ENCODE data around the gene EYS.
"Not testable (repeated sequence)": the region's sequence is repeated elsewhere in the genome, so short reads cannot be mapped to it uniquely, and the experiment has no call there.

The EYS gene

GRCh38 chr6:64254558-64254957 is 1452.5 kb downstream of the EYS start:
- no peak overlapping the region for H3K27ac Mint-ChIP-seq (ENCODE audit: low read depth)
- H3K4me3 Mint-ChIP-seq = no peak overlapping the region
- no peaks in the 10 kb centered on the region for H3K36me3 Mint-ChIP-seq (ENCODE audit: insufficient read depth)
- ATAC-seq (replicated peaks; ENCODE audit: extremely low read depth, poor library complexity, severe bottlenecking) = no peak
- H3K4me1 Mint-ChIP-seq = no peaks in the 10 kb centered on the region
- peaks cover 26% of the 10 kb centered on the region for H3K9me3 Mint-ChIP-seq
- no peaks in the 10 kb centered on the region for H3K27me3 Mint-ChIP-seq
- DNase-seq (ENCODE audit: low spot score in 2 of 2) = no peak

DNA sequence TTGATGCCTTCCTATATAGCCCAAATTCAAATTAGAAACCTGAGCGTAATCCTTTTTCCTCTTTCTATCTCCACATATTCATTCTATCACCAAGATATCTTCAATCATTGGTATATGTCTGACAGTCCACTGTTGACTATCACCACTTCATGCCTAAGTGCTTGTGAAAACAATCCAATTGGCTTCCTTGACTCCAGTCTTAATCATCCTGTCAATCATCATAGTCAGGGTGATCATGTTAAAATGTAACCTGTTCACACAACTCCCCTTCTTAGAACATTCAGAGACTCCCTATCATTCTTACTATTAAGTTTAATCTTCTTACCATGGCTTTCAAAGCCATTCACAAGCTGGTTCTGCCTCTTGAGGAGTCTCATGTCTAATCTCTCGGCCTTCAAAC is 1454.8 kb downstream of the EYS start:
- H3K4me3 Mint-ChIP-seq = no peak overlapping the region

DNA sequence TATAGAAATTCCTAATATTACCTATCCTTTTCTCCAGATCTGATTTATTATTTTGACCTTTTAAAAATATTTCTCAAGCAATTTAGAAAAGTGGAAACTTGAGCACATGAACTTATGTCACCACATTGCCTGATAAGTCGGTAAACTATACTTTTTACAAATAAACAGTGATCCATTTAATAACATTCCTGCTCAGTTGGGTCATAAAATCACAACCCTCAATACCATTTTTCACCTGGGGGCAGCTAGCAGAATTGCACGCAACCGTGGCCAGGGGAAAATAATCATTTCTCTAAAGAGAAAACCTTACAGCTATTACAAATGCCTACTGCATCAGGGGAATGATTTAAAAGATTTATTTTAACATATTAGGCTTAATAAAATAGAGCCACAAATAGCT is 1456.9 kb downstream of the EYS start:
- peaks cover 29% of the 10 kb centered on the region for H3K9me3 Mint-ChIP-seq
- no peak for DNase-seq (ENCODE audit: low spot score in 2 of 2)
- no peak overlapping the region for H3K4me3 Mint-ChIP-seq
- H3K27ac Mint-ChIP-seq (ENCODE audit: low read depth) = no peak overlapping the region
- H3K27me3 Mint-ChIP-seq = no peaks in the 10 kb centered on the region
- no peaks in the 10 kb centered on the region for H3K36me3 Mint-ChIP-seq (ENCODE audit: insufficient read depth)
- no peak for ATAC-seq (replicated peaks; ENCODE audit: extremely low read depth, poor library complexity, severe bottlenecking)
- no peaks in the 10 kb centered on the region for H3K4me1 Mint-ChIP-seq

More for the DNA sequence above, 1454.8 kb downstream of the EYS start:
- no peaks in the 10 kb centered on the region for H3K4me1 Mint-ChIP-seq
- no peaks in the 10 kb centered on the region for H3K36me3 Mint-ChIP-seq (ENCODE audit: insufficient read depth)
- DNase-seq (ENCODE audit: low spot score in 2 of 2) (no peak), ATAC-seq (replicated peaks; ENCODE audit: extremely low read depth, poor library complexity, severe bottlenecking) (no peak)
- H3K9me3 Mint-ChIP-seq = peaks cover 37% of the 10 kb centered on the region
- H3K27me3 Mint-ChIP-seq = no peaks in the 10 kb centered on the region
- H3K27ac Mint-ChIP-seq (ENCODE audit: low read depth) = no peak overlapping the region

GRCh38 chr6:64249115-64249514 is 1457.9 kb downstream of the EYS start:
- Mint-ChIP-seq H3K36me3 (ENCODE audit: insufficient read depth) (no peaks in the 10 kb centered on the region), H3K4me1 (no peaks in the 10 kb centered on the region), H3K4me3 (no peak overlapping the region), H3K27me3 (no peaks in the 10 kb centered on the region), H3K9me3 (peaks cover 33% of the 10 kb centered on the region), H3K27ac (ENCODE audit: low read depth) (no peak overlapping the region)
- DNase-seq (ENCODE audit: low spot score in 2 of 2) (no peak), ATAC-seq (replicated peaks; ENCODE audit: extremely low read depth, poor library complexity, severe bottlenecking) (no peak)

- ATAC-seq (replicated peaks; ENCODE audit: extremely low read depth, poor library complexity, severe bottlenecking) = no peak
- H3K27me3 Mint-ChIP-seq = no peaks in the 10 kb centered on the region
- DNase-seq (ENCODE audit: low spot score in 2 of 2) = no peak
- peaks cover 38% of the 10 kb centered on the region for H3K9me3 Mint-ChIP-seq
- H3K4me1 Mint-ChIP-seq = no peaks in the 10 kb centered on the region
- no peak overlapping the region for H3K4me3 Mint-ChIP-seq
- H3K36me3 Mint-ChIP-seq (ENCODE audit: insufficient read depth) = no peaks in the 10 kb centered on the region
- H3K27ac Mint-ChIP-seq (ENCODE audit: low read depth) = no peak overlapping the region
These were observed 1463.4 kb downstream of the EYS start for GRCh38 chr6:64243618-64244017.

- H3K4me1 Mint-ChIP-seq; ATAC-seq (replicated peaks; ENCODE audit: extremely low read depth, poor library complexity, severe bottlenecking); H3K36me3 Mint-ChIP-seq (ENCODE audit: insufficient read depth); H3K27ac Mint-ChIP-seq (ENCODE audit: low read depth); DNase-seq (ENCODE audit: low spot score in 2 of 2); H3K4me3 Mint-ChIP-seq; H3K27me3 Mint-ChIP-seq: not testable (repeated sequence)
- peaks cover 26% of the 10 kb centered on the region for H3K9me3 Mint-ChIP-seq
These were observed 1468.1 kb downstream of the EYS start for GRCh38 chr6:64238908-64239307.

GRCh38 chr6:64238071-64238470 is 1469.0 kb downstream of the EYS start:
- Mint-ChIP-seq H3K4me3 (no peak overlapping the region), H3K36me3 (ENCODE audit: insufficient read depth) (no peaks in the 10 kb centered on the region), H3K27me3 (no peaks in the 10 kb centered on the region), H3K27ac (ENCODE audit: low read depth) (no peak overlapping the region), H3K9me3 (peaks cover 25% of the 10 kb centered on the region), H3K4me1 (no peaks in the 10 kb centered on the region)
- no peak for DNase-seq (ENCODE audit: low spot score in 2 of 2)
- no peak for ATAC-seq (replicated peaks; ENCODE audit: extremely low read depth, poor library complexity, severe bottlenecking)

DNA sequence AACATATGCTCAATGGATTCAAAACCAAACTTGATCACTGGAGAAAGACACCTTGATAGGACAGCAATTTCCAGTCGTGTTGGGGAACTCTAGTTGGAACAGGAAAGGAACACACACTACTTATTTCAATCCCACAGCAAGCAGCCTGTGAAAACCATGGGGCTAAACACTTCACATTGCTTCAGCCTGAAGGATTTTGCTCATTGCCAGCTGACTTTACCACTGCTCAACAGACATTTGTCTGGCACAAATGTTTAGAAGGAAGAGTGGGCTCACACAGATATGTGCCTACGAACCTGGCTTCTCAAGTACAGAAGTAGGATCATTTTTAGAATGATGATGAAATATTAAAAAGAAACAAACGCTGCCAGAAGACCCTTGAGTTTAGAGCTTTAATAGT is 1473.3 kb downstream of the EYS start:
- Mint-ChIP-seq H3K36me3 (ENCODE audit: insufficient read depth) (no peaks in the 10 kb centered on the region), H3K9me3 (peaks cover 2% of the 10 kb centered on the region), H3K27ac (ENCODE audit: low read depth) (no peak overlapping the region), H3K27me3 (no peaks in the 10 kb centered on the region), H3K4me1 (no peaks in the 10 kb centered on the region), H3K4me3 (no peak overlapping the region)
- ATAC-seq (replicated peaks; ENCODE audit: extremely low read depth, poor library complexity, severe bottlenecking) = no peak
- no peak for DNase-seq (ENCODE audit: low spot score in 2 of 2)

GRCh38 chr6:64231928-64232327 is 1475.1 kb downstream of the EYS start:
- Mint-ChIP-seq H3K27me3 (no peaks in the 10 kb centered on the region), H3K27ac (ENCODE audit: low read depth) (no peak overlapping the region), H3K4me3 (no peak overlapping the region), H3K36me3 (ENCODE audit: insufficient read depth) (no peaks in the 10 kb centered on the region), H3K4me1 (no peaks in the 10 kb centered on the region), H3K9me3 (no peaks in the 10 kb centered on the region)
- ATAC-seq (replicated peaks; ENCODE audit: extremely low read depth, poor library complexity, severe bottlenecking) (no peak), DNase-seq (ENCODE audit: low spot score in 2 of 2) (no peak)

DNA sequence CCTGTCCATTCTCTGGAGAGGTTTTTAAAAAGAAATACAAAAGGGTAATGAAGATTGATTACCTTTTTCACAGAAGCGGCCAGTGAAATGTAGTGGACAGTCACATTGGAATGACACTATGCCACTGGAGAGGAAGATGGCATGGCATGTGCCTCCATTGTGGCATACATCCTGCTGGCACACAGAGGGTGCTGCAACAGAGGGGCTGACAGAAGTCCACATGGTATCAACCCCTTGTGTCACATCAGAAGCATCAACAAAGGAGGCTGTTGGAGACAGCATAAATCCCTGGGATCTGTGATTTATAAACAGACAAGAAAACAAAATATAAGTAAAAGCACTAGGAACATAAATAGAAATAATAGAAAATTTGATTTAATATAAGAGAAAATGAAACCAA is 1476.5 kb downstream of the EYS start:
- H3K27ac Mint-ChIP-seq (ENCODE audit: low read depth) = no peak overlapping the region
- no peak for DNase-seq (ENCODE audit: low spot score in 2 of 2)
- no peaks in the 10 kb centered on the region for H3K36me3 Mint-ChIP-seq (ENCODE audit: insufficient read depth)
- no peak overlapping the region for H3K4me3 Mint-ChIP-seq
- H3K9me3 Mint-ChIP-seq = no peaks in the 10 kb centered on the region
- H3K4me1 Mint-ChIP-seq = no peaks in the 10 kb centered on the region
- no peak for ATAC-seq (replicated peaks; ENCODE audit: extremely low read depth, poor library complexity, severe bottlenecking)
- no peaks in the 10 kb centered on the region for H3K27me3 Mint-ChIP-seq

DNA sequence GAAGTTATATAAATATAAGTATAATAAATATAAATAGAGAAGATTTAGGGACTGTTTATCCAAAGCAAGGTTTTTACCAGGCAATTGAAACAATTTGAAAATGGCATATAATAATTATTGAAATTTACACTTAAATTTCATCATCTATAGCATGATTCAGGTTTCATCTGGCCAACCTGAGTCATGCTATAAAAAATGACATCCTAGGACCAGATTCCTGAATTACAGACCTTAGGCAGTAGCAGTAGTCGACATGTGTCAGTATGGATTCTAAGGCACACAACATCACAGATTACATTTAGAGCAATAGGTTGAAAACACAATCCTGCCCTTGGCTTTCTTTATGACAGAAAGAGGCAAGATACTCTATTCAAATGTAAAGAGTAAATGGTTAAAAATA is 1479.2 kb downstream of the EYS start:
- H3K36me3 Mint-ChIP-seq (ENCODE audit: insufficient read depth) = no peaks in the 10 kb centered on the region
- no peak for DNase-seq (ENCODE audit: low spot score in 2 of 2)
- ATAC-seq (replicated peaks; ENCODE audit: extremely low read depth, poor library complexity, severe bottlenecking) = no peak

GRCh38 chr6:64225503-64225902 is 1481.5 kb downstream of the EYS start:
- ATAC-seq (replicated peaks; ENCODE audit: extremely low read depth, poor library complexity, severe bottlenecking) (no peak), DNase-seq (ENCODE audit: low spot score in 2 of 2) (no peak)
- Mint-ChIP-seq H3K9me3 (peaks cover 6% of the 10 kb centered on the region), H3K27me3 (no peaks in the 10 kb centered on the region), H3K4me1 (no peaks in the 10 kb centered on the region), H3K4me3 (no peak overlapping the region), H3K27ac (ENCODE audit: low read depth) (no peak overlapping the region), H3K36me3 (ENCODE audit: insufficient read depth) (no peaks in the 10 kb centered on the region)

More for the DNA sequence above, 1479.2 kb downstream of the EYS start:
- no peaks in the 10 kb centered on the region for H3K4me1 Mint-ChIP-seq
- H3K27me3 Mint-ChIP-seq = no peaks in the 10 kb centered on the region
- H3K4me3 Mint-ChIP-seq = no peak overlapping the region
- peaks cover 6% of the 10 kb centered on the region for H3K9me3 Mint-ChIP-seq
- no peak overlapping the region for H3K27ac Mint-ChIP-seq (ENCODE audit: low read depth)

- no peak overlapping the region for H3K27ac Mint-ChIP-seq (ENCODE audit: low read depth)
- H3K36me3 Mint-ChIP-seq (ENCODE audit: insufficient read depth) = no peaks in the 10 kb centered on the region
- H3K27me3 Mint-ChIP-seq = no peaks in the 10 kb centered on the region
- no peak overlapping the region for H3K4me3 Mint-ChIP-seq
- H3K4me1 Mint-ChIP-seq = no peaks in the 10 kb centered on the region
- DNase-seq (ENCODE audit: low spot score in 2 of 2) = no peak
- no peak for ATAC-seq (replicated peaks; ENCODE audit: extremely low read depth, poor library complexity, severe bottlenecking)
- H3K9me3 Mint-ChIP-seq = peaks cover 6% of the 10 kb centered on the region
These were observed 1482.2 kb downstream of the EYS start for GRCh38 chr6:64224819-64225218.

DNA sequence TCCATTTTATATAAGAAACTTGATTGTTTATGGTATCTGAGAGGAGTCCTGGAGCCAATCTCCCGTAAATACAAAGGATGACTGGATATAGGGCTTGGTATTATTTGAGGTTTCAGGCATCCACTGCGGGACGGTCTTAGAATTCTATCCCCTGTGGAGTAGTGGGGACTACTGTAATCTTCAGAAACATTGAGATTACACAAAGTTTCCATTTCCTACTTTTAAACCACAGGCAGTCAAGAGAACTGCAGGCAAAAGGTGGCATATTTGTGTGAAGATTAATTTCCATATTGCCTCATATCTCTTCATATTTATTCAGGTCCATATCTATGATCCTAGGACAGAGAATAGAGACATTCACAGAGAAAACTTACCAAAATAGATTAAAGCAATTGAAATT is 1485.2 kb downstream of the EYS start:
- Mint-ChIP-seq H3K4me1 (no peaks in the 10 kb centered on the region), H3K27ac (ENCODE audit: low read depth) (no peak overlapping the region), H3K36me3 (ENCODE audit: insufficient read depth) (no peaks in the 10 kb centered on the region), H3K9me3 (peaks cover 15% of the 10 kb centered on the region), H3K27me3 (no peaks in the 10 kb centered on the region), H3K4me3 (no peak overlapping the region)
- no peak for DNase-seq (ENCODE audit: low spot score in 2 of 2)
- ATAC-seq (replicated peaks; ENCODE audit: extremely low read depth, poor library complexity, severe bottlenecking) = no peak
